Measurements from ENCODE around the gene ACTL8.

The ACTL8 gene

GRCh38 chr1:17755120-17755519 is at the start of gene ACTL8:
Gene ACTL8 (plus strand): TSS chr1:17755333. CDS start chr1:17823009, 67,676 bp downstream.
- peak; percentile 72 for DNase-seq (ENCODE audit: low spot score)

GRCh38 chr1:17706445-17706844 is 48.7 kb upstream of the ACTL8 start:
- no peak for DNase-seq (ENCODE audit: low spot score)

- DNase-seq (ENCODE audit: low spot score): no peak
Observed at GRCh38 chr1:17709981-17710380, 45.2 kb upstream of the ACTL8 start.

- DNase-seq (ENCODE audit: low spot score): no peak
Observed at GRCh38 chr1:17710889-17711576, 44.1 kb upstream of the ACTL8 start.

- no peak for DNase-seq (ENCODE audit: low spot score)
Observed at GRCh38 chr1:17711577-17711910, 43.6 kb upstream of the ACTL8 start.

- no peak for DNase-seq (ENCODE audit: low spot score)
Observed at GRCh38 chr1:17711941-17712340, 43.2 kb upstream of the ACTL8 start.

- no peak for DNase-seq (ENCODE audit: low spot score)
Observed at GRCh38 chr1:17713993-17714392, 41.1 kb upstream of the ACTL8 start.

- DNase-seq (ENCODE audit: low spot score): no peak
Observed at GRCh38 chr1:17717594-17718535, 37.3 kb upstream of the ACTL8 start.

GRCh38 chr1:17719874-17720273 is 35.3 kb upstream of the ACTL8 start:
- no peak for DNase-seq (ENCODE audit: low spot score)

GRCh38 chr1:17721444-17721843 is 33.7 kb upstream of the ACTL8 start:
- DNase-seq (ENCODE audit: low spot score): no peak

- DNase-seq (ENCODE audit: low spot score): peak; percentile 19
Observed at GRCh38 chr1:17723684-17724083, 31.4 kb upstream of the ACTL8 start.

- DNase-seq (ENCODE audit: low spot score): no peak
Observed at GRCh38 chr1:17724150-17724549, 31.0 kb upstream of the ACTL8 start.

- DNase-seq (ENCODE audit: low spot score): no peak
Observed at GRCh38 chr1:17725084-17725719, 29.9 kb upstream of the ACTL8 start.

- DNase-seq (ENCODE audit: low spot score): no peak
Observed at GRCh38 chr1:17725811-17726582, 29.1 kb upstream of the ACTL8 start.

GRCh38 chr1:17728123-17728712 is 26.9 kb upstream of the ACTL8 start:
- DNase-seq (ENCODE audit: low spot score): no peak

GRCh38 chr1:17729248-17729647 is 25.9 kb upstream of the ACTL8 start:
- DNase-seq (ENCODE audit: low spot score): no peak

GRCh38 chr1:17729909-17730308 is 25.2 kb upstream of the ACTL8 start:
- no peak for DNase-seq (ENCODE audit: low spot score)

- no peak for DNase-seq (ENCODE audit: low spot score)
Observed at GRCh38 chr1:17731460-17731859, 23.7 kb upstream of the ACTL8 start.

GRCh38 chr1:17732475-17732874 is 22.7 kb upstream of the ACTL8 start:
- no peak for DNase-seq (ENCODE audit: low spot score)

- DNase-seq (ENCODE audit: low spot score): no peak
Observed at GRCh38 chr1:17733661-17734060, 21.5 kb upstream of the ACTL8 start.

GRCh38 chr1:17734609-17735008 is 20.5 kb upstream of the ACTL8 start:
- DNase-seq (ENCODE audit: low spot score): no peak

GRCh38 chr1:17735348-17735747 is 19.8 kb upstream of the ACTL8 start:
- no peak for DNase-seq (ENCODE audit: low spot score)

Measured in NAMALWA (cell line).